Activated CD4-positive, CD25-positive, alpha-beta regulatory T cell treated with anti-CD3 and anti-CD28 coated beads, Interleukin-2, amount 50 U/mL, for 16 hours (primary cell): Measurements from ENCODE around the gene NEK7.
"Not testable (repeated sequence)": the region's sequence is repeated elsewhere in the genome, so short reads cannot be mapped to it uniquely, and the experiment has no call there.

Experiments used
- DNase-seq: peaks from one replicate; pipeline ENCODE4 v3.0.0-alpha.2; 2020; ENCODE audit warnings: low read depth, low spot score

The NEK7 gene

DNA sequence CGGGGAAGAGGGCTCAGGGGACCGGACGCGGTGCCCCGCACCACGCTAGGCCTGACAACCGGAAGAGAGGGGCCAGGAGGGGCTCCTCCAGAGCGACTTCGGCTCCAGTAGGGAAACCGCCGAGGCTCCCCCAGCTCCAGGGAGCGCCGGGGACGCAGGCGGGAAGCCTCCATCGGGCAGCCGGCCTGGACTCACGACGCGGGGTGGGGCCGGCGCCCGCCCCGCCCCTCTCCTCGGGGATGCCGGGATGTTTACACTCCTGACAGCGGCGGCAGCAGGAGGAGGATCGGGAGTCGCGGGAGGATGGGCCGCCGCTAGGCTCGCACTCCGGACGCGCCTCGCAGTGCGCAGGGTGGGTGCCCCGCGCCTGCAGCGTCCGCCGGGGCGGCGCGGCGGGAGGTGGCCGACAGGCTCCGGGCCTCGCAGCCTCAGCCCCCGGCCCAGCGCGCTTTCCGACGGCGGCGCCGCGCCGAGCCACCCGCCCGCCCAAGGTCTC is at the start of gene NEK7:
Gene NEK7, plus strand, starts transcription at position 254 of the 496 bp plus-strand sequence. CDS start 75,583 bp downstream, outside the sequence.
- no peak for DNase-seq

- DNase-seq: no peak
These were observed 49.7 kb upstream of the NEK7 start for GRCh38 chr1:198107091-198107501.

GRCh38 chr1:198108636-198109370 is 48.0 kb upstream of the NEK7 start:
- DNase-seq: no peak

GRCh38 chr1:198109371-198109715 is 47.5 kb upstream of the NEK7 start:
- DNase-seq: no peak

DNA sequence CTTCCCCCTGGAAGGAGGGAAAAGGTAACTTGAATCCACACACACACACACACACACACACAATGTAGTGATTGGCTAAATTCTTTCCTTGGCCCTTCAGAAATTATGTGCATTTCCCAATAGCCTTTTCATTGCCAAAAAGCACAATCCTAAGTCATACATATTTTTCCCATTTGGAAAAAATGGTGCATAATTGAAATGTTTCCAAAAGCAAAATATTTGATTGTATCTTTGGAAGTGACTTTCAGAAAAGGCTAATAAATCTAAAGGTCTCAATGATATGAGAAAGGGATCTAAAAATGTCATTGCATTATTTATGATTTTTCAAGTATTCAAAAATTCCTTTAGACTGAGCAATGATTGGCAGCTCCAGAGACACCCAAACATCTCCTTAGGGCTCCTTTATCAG is 43.5 kb upstream of the NEK7 start:
- DNase-seq: no peak

- DNase-seq: no peak
These were observed 40.7 kb upstream of the NEK7 start for GRCh38 chr1:198116069-198116468.

- no peak for DNase-seq
These were observed 40.3 kb upstream of the NEK7 start for GRCh38 chr1:198116469-198116868.

DNA sequence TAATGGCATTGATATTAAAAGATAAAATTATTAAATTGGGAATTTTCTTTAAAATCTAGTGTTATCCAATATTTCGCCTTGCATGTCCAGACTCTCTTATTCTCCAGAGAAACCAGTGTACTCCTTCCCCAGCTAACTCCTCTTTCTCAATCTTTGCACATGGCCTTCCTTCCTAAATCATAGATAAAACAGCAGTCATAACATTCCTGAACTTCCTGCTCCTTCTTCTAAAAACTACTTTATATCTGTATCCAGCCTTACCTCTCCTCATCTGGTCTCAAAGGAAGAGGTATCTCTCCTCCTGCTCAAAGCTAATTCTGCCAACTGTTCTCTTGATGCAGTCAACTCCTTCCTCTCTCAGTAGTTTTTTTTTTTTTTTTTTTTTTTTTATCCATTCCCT is 39.5 kb upstream of the NEK7 start:
- no peak for DNase-seq

GRCh38 chr1:198118134-198118533 is 38.7 kb upstream of the NEK7 start:
- DNase-seq: no peak

- DNase-seq: no peak
These were observed 36.9 kb upstream of the NEK7 start for GRCh38 chr1:198119906-198120305.

DNA sequence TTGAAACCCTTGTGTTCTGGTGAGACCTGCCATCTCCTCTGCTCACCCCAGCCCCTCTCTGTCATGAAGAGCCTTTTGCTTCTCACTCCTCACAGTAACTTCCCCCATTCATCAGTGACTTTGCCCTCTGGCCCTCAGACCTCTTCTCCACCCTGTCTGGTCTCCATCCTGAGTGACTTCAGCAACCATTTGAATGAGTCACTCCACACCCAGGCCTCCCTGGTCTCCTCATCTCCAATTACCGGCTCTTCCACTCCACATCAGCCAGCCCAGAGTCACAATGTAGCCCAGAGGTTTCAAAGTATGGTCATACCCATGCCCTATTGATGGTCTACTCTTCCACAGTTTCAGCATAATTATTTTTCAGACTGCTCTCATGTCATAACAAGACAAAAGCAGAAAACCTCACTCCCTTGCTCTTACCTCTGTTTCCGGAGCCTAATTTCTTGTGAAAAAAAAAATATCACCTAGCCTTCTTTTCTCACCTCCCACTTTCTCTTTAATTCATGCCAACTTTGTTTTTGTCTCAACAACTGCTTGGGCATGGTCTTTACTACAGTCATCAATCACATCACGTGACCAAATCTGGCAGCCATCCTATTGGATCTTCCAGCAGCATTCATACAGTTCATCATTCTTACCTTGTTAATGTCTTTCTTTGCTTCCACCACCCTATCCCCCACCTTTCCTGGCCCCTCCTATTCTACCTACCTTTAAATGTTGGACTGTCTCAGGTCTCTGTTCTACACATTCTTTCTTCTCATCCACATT is 35.6 kb upstream of the NEK7 start:
- DNase-seq: no peak

DNA sequence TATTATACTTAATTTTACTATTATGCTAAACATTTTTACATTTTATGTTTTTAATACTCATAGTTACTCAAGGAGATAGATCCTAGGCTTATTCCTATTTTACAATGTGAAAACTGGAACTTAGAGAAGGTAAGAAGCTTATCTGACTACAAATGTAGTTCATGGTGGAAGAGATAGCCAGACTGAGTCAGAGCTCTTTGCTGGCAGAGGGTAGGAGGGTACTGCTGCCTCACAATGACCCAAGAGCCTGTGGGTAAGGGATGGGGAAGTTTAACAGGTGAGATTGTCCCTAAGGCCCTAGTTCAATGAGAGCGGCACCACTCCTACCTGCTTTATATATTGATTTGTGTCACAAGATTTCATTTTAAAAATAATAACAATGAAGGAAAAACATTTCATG is 34.1 kb upstream of the NEK7 start:
- DNase-seq: no peak

GRCh38 chr1:198123133-198123532 is 33.7 kb upstream of the NEK7 start:
- no peak for DNase-seq

GRCh38 chr1:198124673-198125072 is 32.1 kb upstream of the NEK7 start:
- DNase-seq: no peak

GRCh38 chr1:198125995-198126735 is 30.6 kb upstream of the NEK7 start:
- DNase-seq: no peak

DNA sequence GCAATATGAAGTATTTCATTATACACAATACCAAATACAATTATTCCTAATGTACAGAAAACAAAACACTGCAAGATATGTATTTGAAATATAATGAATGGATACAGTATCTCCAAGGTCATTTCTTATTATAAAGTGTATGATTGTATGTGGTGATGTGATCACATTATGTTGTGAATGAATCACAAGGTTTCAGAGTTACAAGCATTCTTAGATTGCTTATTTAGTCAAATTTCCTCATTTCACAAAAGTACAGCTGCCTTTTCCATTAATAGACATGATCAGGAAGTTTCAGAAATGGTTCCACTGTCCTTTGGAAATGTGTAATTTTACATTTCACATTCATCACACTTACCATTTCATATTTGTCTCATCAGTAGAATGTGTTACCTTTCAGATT is 28.3 kb upstream of the NEK7 start:
- DNase-seq: no peak

GRCh38 chr1:198130053-198130452 is 26.7 kb upstream of the NEK7 start:
- DNase-seq: not testable (repeated sequence)

DNA sequence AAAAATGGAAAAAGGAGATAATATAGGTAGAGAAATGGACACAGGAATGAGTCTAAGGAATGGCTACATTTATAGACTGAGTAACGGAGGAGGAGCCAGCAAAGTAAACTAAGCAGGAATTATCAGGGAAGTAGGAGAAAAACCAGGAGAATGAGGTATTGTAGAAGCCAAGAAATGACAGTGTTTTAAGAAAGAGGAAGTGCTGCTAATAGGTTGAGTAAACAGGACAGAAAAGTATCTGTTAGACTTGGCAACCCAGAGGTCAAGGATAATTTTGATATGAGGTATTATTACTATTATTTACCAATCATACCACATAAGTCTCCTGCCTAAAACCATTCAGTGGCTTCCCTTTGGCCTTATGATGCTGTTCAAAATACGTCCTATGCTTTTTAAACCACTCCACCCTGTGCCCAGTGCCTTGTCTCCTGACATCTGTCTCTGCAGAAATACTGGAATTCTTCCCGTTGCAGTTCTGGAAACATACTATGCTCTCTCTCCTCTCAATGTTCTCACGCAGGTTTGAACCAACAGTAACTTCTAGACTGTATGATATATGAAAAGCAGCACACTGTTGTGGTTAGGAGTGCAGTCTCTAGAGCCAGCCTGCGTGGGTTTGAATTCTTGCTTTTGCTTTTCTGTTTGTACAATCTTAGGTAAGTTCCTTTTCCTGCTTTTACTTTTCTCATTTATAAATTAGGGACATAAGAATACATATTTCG is 24.6 kb upstream of the NEK7 start:
- no peak for DNase-seq

DNA sequence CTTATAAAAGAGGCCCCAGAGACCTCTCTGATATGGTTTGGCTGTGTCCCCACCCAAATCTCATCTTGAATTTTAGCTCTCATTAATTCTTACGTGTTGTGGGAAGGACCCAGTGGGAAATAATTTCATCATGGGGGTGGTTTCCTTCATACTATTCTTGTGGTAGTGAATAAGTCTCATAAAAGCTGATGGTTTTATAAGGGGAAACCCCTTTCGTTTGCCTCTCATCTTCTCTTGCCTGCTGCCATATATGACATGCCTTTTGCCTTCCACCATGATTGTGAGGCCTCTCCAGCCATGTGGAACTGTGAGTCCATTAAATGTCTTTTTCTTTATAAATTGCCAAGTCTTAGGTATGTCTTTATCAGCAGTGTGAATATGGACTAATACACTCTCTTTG is 22.5 kb upstream of the NEK7 start:
- DNase-seq: no peak

- no peak for DNase-seq
These were observed 21.4 kb upstream of the NEK7 start for GRCh38 chr1:198135366-198135765.

GRCh38 chr1:198141668-198142351 is 15.0 kb upstream of the NEK7 start:
- no peak for DNase-seq
